LNCaP clone FGC (cell line): Measurements from ENCODE around the gene SEL1L3.

Experiments
- DNase-seq: peaks from one replicate; pipeline ENCODE4 v3.0.0-alpha.2; 2011; ENCODE audit warnings: low read depth
- H3K4me3 ChIP-seq: 2 replicates; pipeline ENCODE4 v1.5.1; 2011; ENCODE audit warnings: mild to moderate bottlenecking, low read depth, low read length, control low read depth
- CTCF ChIP-seq: IDR thresholded peaks from 2 replicates; pipeline ENCODE4 v1.5.1; 2012; ENCODE audit warnings: mild to moderate bottlenecking; ENCODE audit not compliant: control insufficient read depth, insufficient read depth; ENCODE audit errors: extremely low read depth

Gene SEL1L3

DNA sequence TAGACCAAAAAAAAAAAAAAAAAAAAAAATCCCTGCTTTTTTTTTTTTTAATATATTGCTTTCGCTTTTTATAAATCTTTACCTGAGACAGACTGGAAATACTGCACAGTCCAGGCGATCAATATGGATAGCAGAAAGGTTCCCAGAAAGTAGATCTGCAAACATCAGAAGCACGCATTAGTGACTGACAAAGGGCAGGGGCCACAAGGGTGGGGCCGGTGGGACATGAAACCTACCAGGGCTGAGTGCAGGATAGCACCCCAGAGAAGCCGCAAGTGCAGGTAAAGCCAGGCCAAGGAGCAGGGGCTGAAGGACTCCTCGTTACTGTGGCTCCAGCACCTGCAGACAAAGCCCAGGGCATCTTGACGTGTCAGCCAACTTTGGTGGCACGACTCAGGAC, 105.3 kb downstream of the SEL1L3 start:
- TF ChIP-seq CTCF: no peak
- DNase-seq: no peak
- H3K4me3 ChIP-seq: no peak overlapping the region

DNA sequence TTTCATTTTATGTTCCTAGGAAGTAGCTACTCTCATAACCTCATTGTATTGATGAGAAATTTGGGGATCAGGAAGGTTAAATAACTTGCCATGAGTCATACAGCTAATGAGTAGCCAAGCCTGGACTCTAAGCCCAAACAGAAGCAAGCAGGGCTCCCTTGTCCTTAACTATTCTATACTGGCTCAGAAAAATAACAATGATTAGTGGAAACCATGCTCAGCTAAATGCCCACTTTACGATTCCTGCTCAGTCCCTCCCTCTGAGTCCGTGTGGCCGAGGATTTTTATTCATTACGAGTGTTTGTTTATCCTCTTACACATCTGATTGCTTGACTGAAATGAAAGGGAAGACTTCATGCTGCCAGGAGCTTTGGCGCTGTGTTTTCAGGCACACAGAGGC, 106.3 kb downstream of the SEL1L3 start:
- no peak for TF ChIP-seq CTCF
- DNase-seq: no peak

DNA sequence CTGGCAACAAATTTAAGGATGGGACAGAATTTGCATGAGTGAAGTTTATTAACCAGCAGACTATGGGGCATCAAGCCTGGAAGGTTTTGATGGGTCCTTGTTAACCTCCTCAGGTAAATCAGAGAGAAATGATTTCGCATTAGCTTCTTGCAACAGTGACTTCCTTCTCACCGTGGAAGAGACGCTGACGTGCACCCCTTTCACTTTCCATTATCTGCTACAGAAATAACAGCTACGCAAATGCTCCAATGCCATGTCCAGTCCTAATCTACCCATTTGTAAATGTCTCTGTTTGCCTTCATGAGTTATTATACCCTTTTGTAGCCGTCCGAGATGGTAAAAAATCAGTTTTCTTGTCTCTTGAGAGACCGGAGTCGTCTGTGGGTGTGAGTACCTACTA, 106.9 kb downstream of the SEL1L3 start:
- no peak for DNase-seq
- no peak overlapping the region for H3K4me3 ChIP-seq
- no peak for TF ChIP-seq CTCF

More for the DNA sequence above, 106.3 kb downstream of the SEL1L3 start:
- no peak overlapping the region for H3K4me3 ChIP-seq

GRCh38 chr4:25753239-25753638, 109.5 kb downstream of the SEL1L3 start:
- H3K4me3 ChIP-seq: no peak overlapping the region
- no peak for TF ChIP-seq CTCF
- DNase-seq: no peak

GRCh38 chr4:25750874-25751273, 111.9 kb downstream of the SEL1L3 start:
- TF ChIP-seq CTCF: no peak
- DNase-seq: no peak
- H3K4me3 ChIP-seq: no peak overlapping the region

GRCh38 chr4:25749150-25749794, 113.5 kb downstream of the SEL1L3 start:
- DNase-seq: no peak
- H3K4me3 ChIP-seq: no peak overlapping the region
- TF ChIP-seq CTCF: no peak

DNA sequence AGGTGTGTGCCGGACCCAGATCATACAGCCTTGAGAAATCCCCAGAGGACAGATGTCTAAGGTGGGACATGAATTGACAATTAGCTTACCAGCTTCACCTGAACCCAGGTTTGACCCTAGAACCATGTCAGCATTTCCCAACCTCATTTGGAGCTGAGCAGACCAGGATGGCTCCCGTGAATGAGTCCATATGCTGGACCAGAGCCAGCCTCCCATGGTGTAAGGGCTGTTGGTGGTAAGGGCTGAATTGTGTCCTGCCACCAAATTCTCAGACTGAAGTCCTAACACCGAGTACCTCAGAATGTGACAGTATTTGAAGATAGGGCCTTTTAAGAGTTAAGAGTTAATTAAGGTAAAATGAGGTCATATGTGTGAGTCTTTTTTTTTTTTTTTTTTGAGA, 118.8 kb downstream of the SEL1L3 start:
- no peak for TF ChIP-seq CTCF
- no peak for DNase-seq
- H3K4me3 ChIP-seq: no peak overlapping the region
